Measurements from ENCODE around the gene ACY1. TPM values are rescaled to one million over a fixed set of nuclear protein-coding genes. Genes with fewer than 3 reads are reported as not detected.
"Not testable (repeated sequence)": the region's sequence is repeated elsewhere in the genome, so short reads cannot be mapped to it uniquely, and the experiment has no call there.

Gene ACY1
- total RNA-seq, 1 experiment from 2014 or later, result 46.4 TPM

DNA sequence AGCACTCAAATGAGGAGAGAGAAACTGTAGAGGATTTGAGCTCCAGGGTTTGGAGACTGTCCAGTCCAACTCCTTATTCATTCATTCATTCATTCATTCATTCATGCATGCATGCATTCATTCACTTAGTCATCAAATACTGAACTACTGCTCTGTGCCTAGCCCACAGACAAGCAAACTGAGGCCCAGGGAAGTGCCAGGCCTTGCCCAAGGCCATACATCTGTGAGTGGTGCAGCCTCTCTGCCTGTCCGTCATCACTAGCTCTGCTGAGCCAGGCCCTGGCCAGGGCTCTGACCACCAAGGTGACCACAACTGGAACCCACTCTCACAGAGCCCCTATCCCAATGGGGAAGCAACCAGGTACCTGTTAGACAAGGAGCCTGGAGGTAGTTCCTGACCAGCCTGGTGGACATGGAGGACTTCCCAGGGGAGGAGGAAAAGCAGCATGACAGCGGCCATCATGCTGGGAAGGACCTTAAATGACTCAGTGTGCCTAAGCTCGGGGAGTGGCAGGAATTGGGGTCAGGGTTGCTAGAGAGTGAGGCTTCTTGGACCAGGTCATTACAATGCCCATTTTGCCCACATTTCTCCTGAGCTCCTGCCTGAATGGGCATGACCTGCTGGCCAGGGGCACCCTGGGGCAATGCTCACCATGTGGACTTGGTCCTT is 39.9 kb downstream of the ACY1 start:
- Histone ChIP-seq H3K9me3 (no peaks in the 10 kb centered on the region), H3K4me3 (no peak overlapping the region), H3K27me3 (no peaks in the 10 kb centered on the region), H3K36me3 (no peaks in the 10 kb centered on the region)
- no peak for DNase-seq

DNA sequence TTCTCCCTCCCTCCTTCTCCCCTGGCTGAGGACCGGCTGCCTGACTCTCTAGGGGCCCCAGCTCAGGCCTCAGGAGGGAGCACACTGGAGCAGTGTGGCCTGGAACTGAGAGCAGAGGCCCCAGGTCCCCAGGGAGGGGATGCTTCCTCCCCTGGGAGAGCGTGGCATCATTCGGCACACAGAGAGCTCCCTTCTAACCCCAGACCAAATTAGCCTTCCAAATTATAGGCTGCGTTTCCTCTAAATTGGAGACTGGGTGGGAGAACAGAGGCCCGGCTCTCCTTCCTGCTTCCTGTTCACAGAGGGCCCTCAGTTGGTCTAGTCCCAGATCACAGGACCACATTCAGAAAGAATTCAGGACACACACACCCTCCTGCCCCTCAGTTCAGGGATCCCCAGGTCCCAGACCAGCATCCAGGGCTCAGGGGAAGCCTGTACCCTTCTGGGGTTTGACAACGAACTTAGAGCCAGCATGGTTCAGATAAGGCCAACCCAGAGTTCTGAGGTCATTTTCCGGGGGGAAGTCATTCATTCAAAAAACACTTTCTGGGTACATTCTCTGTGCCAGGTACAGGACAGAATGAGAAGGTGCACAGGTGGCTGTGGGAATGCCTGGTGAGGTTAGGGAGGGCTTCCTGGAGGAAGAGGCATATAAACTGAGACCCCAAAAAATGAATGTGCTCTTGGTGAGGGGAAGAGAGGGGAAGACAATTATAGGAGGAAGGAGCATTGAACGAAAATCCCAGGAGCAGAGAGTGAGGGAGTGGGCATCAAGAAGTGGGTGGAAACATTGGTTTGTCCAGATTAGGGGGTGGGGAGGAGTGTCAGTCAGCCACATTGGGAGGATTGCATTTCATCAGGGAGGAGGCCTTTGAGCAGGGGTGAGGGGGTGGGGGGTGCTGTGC is 40.8 kb downstream of the ACY1 start:
- no peaks in the 10 kb centered on the region for H3K27me3 ChIP-seq

DNA sequence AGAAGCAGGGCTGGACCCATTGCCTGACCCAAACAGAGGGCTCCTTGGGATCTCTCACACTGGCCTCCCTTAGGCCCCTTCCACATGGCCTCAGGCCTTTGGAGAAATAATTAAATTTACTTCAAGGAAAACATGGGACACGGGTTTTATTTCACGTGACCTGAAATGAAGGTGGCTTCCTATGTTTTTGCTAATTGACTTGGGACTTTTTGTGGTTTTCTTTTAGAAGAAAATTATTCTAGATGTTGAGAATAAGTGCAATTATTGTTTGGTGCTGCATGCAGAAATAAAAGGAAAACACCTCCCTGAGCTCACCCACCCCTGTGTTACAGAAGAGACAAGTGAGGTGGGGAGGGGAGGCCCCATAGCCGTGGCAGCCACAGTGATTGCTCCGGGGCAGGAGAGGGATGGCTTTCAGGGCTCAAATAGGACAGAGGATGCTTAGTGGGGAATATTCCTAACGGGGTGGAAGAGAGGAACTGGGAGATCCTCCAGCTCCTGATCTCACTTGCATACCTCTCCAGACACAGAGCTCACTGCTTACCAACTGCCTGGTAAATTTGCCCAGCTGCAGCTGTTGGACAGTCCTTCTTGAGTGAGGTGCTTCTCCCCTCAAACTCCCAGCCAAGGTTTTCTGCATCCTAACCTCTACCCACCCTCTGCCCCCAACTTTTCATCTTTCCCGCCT is 41.6 kb downstream of the ACY1 start:
- Histone ChIP-seq H3K36me3 (no peaks in the 10 kb centered on the region), H3K9me3 (no peaks in the 10 kb centered on the region), H3K27me3 (no peaks in the 10 kb centered on the region), H3K4me3 (no peak overlapping the region)
- DNase-seq, result no peak

More for the DNA sequence above, 40.8 kb downstream of the ACY1 start:
- Histone ChIP-seq H3K9me3 (no peaks in the 10 kb centered on the region), H3K36me3 (no peaks in the 10 kb centered on the region), H3K4me3 (no peak overlapping the region)
- no peak for DNase-seq

DNA sequence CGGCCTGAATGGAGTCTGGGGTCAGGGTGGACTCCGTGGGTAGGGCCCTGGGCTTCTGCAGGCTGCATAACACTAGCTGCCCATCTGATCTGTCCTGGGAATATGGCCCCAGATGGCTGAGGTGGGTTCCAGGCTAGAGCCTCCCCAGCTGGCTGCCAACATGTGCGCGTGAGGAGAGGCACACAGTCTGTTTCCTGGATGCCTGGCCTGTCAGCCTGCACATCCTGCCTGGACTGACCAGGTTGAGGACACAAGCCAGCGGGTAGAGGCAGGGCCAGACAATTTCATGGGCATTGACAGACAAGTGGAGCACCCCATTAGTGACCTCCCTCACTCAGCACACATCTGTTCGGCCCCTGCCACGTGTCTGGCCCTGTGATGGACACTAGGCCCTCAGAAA is 42.1 kb downstream of the ACY1 start:
- Histone ChIP-seq H3K36me3 (no peaks in the 10 kb centered on the region), H3K9me3 (no peaks in the 10 kb centered on the region), H3K4me3 (no peak overlapping the region), H3K27me3 (no peaks in the 10 kb centered on the region)
- DNase-seq, result no peak

DNA sequence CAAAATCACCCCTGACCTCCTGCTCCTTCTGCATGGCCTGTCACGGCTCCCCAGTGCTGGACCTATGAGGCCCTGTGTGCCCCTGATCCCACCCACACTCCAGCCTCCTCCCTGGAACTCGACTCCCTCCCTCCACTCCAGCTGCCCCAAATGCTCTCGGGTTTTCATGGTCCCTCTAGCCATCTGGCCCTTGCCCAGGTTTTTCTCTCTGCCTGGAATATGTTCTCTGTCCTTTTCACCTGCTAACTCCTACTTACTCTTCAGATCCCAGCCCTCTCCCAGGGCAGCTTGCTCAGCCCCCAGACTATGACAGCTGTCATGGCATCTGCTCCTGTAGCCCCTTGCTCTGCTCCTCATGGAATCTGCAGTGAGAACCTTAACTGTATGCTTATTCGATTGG is 42.7 kb downstream of the ACY1 start:
- no peak overlapping the region for H3K4me3 ChIP-seq
- no peak for DNase-seq
- no peaks in the 10 kb centered on the region for H3K27me3 ChIP-seq

DNA sequence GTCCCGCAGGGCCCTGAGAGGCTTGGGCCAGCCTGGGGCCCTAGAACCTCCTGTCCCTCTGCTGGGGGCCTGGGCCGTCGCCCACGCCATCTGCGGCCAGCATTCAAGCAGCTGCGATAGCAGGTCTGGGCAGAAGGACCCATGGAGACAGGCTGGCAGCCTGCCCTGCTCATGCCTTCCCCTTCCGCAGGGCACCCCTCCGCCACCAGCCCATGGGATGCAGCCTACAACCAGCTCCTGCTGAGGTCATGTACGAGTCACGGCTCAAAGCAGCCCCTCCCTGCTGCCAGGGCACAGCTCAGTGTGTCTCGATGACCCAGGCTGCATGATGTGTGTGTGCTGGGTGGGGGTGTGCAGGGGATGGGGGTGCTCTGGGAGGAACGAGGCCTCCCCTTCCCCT is 45.2 kb downstream of the ACY1 start:
- Histone ChIP-seq H3K4me3 (no peak overlapping the region), H3K36me3 (no peaks in the 10 kb centered on the region), H3K27me3 (no peaks in the 10 kb centered on the region), H3K9me3 (no peaks in the 10 kb centered on the region)
- DNase-seq, result no peak

More for the DNA sequence above, 42.7 kb downstream of the ACY1 start:
- no peaks in the 10 kb centered on the region for H3K9me3 ChIP-seq
- H3K36me3 ChIP-seq, result no peaks in the 10 kb centered on the region

DNA sequence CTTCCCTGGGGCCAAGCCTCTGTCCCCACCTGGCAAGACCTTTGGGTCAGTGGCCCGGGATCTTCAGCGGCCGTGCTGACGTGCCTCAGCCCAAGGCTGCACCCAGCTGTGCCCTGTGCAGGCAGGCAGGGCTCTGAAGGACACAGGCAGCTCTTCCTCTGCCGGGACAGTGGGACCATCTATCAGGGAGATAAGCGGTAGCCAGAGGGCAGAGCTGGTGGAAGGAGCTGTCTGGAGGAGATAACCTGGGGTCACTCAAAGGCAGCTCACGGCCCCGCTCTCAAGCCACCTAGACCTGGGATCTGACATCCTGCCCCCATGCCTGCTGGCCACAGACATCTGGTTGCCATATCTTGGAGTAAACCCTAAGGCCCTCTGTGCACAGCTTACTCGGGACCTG is 45.7 kb downstream of the ACY1 start:
- H3K36me3 ChIP-seq, result no peaks in the 10 kb centered on the region
- H3K4me3 ChIP-seq, result no peak overlapping the region
- H3K9me3 ChIP-seq, result no peaks in the 10 kb centered on the region
- no peak for DNase-seq
- no peaks in the 10 kb centered on the region for H3K27me3 ChIP-seq

DNA sequence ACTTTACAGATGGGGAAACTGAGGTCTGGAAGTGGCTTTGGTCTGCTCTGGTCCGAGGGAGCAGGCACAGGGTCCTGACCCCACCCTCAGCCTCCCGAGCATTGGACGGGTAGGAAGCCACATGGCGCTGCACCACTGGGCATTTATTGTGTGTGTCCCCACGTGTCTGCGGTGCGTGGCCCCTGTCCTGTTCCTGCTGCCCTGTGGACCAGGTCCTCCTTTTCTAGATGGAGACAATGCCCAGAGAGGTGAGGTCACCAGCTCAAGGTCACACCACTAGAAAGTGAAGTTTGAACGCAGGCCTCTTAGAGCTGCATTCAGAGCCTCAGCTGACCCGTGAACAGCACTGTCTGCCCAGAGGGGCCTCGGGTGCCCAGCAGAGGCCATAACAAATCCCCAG is 46.2 kb downstream of the ACY1 start:
- no peaks in the 10 kb centered on the region for H3K27me3 ChIP-seq
- H3K4me3 ChIP-seq, result no peak overlapping the region
- no peak for DNase-seq
- no peaks in the 10 kb centered on the region for H3K9me3 ChIP-seq
- H3K36me3 ChIP-seq, result no peaks in the 10 kb centered on the region

DNA sequence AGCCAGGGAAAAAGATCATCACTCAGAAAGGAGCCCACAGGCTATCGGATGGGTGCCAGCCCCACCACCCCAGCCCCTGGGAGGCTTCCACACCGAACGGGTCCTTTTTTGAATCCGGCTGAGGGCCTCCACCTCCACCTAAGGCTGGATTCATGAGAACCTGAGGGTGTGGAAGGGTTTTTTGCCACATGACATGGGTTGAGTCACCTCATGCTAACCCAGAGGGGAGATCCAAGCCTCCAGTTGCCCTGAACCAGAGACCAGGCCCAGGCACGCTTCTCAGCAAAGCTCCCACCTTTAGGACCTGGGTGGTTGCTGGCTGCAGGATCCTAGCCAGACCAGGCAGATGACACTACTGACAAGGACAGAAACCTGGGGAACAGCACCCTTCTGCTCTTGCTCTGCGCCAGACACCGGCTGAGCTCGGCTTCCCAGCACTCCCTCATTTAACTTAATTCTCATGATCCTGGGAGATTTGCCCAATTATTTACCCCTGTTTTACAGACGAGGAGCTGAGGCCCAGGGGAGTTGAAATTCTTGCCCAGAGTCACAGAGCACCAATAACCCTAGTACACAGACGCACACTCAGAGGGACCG is 47.5 kb downstream of the ACY1 start:
- Histone ChIP-seq H3K36me3 (no peaks in the 10 kb centered on the region), H3K27me3 (no peaks in the 10 kb centered on the region), H3K4me3 (no peak overlapping the region), H3K9me3 (no peaks in the 10 kb centered on the region)
- DNase-seq, result no peak

DNA sequence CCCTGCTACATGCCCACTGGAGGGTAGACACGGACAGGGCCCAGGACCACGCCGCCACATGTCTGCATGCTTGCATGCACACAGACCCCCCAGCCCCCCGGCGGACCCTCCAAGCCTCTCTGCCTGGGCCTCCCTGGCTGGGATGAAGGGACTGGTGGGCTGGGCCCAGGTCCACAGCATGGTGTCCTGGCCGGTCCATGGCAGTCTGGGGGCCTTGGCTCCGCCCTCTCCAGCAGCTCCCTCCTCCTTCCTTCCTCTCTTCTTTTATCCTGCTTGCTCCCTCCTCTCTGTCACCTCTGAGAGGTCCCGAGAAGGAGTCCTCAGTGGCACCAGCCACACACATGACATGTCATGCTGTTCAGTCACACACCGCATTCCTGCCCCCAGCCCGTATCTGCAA is 48.6 kb downstream of the ACY1 start:
- Histone ChIP-seq H3K9me3 (no peaks in the 10 kb centered on the region), H3K36me3 (no peaks in the 10 kb centered on the region), H3K27me3 (no peaks in the 10 kb centered on the region), H3K4me3 (no peak overlapping the region)
- DNase-seq, result no peak

DNA sequence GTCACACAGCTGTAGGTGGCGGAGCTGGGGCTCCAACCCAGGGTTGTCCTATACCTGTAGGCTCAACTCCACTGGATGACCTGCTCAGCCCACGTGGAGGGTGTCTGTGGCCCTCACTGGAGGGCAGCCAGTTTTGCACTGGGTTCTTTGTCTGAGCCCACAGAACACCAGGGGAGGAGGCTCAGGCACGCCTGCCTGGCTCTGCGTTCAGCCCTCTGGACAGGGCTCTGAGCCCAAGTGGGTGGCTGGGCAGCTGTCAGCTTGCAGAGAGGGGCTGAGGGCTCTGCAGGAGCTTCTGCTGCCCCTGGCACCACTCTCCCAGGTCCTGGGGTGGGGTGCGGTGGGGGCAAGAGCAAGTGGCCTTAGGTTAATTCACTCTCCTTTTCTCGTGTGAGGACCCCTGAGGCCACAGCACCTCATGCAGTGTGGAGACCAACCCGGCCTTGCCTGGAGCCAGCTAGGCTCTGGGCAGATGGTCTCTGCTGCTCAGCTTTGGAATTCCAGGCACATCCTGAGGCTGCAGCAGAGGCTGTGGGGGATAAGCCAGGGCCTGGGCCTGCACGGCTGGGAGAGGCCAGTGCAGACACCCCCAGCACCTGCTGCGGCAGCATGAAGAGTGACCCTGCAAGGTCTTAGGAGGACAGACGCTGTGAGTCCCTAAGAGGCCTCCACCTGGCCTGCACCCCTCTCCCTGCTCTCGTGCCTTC is 49.5 kb downstream of the ACY1 start:
- DNase-seq, result no peak
- no peak overlapping the region for H3K4me3 ChIP-seq
- no peaks in the 10 kb centered on the region for H3K9me3 ChIP-seq
- no peaks in the 10 kb centered on the region for H3K27me3 ChIP-seq
- H3K36me3 ChIP-seq, result no peaks in the 10 kb centered on the region

DNA sequence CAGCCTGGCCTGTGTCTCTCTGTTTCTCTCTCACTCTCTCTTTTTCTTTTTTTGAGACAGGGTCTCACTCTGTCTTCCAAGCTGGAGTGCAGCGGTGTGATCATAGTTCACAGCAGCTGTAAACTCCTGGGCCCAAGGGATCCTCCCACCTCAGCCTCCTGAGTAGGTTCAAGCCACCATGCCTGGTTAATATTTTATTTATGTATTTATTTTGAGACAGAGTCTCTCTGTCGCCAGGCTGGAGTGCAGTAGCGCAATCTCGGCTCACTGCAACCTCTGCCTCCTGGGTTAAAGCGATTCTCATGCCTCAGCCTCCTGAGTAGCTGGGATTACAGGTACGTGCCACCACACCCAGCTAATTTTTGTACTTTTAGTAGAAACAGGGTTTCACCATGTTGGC is 50.4 kb downstream of the ACY1 start:
- DNase-seq, result not testable (repeated sequence)

DNA sequence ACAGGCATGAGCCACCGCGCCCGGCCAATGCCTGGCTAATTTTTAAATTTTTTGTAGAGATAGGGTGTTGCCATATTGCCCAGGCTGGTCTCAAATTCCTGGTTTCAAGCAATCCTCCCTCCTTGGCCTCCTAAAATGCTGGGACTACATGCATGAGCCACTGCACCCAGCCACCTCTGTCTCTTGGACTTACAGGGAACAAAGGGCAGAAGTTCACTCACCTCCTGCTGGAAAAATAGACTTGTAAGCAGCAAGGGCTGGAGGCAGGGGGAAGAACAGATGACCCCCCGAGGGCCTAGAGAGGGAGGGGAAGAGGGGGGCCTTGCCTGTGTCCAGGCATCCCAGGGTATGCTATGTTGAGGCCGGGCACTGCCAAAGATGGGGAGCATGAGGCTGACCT is 50.9 kb downstream of the ACY1 start:
- no peak overlapping the region for H3K4me3 ChIP-seq
- no peaks in the 10 kb centered on the region for H3K27me3 ChIP-seq
- DNase-seq, result no peak
- H3K36me3 ChIP-seq, result no peaks in the 10 kb centered on the region
- H3K9me3 ChIP-seq, result no peaks in the 10 kb centered on the region

More for the DNA sequence above, 50.4 kb downstream of the ACY1 start:
- not testable (repeated sequence) for H3K27me3 ChIP-seq, H3K9me3 ChIP-seq, H3K4me3 ChIP-seq, H3K36me3 ChIP-seq

DNA sequence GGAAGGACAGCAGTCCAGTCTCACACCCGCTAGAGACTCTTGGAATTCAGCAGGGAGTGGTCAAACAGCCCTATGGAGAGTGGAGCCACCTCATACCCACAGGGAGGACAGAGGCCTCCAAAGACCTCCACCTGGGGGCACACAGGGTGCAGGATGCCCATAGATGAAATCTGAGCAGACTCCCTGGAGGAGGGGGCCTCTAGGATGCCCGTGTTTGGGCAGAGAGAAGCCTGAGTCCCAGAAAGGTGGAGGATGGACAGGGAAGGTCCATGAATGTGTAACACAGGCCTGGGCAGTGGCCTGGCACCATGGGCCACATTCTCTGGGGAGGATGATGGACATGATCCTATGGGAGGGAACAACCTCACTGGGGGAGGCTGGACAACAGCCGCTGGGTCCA is 51.3 kb downstream of the ACY1 start:
- DNase-seq, result no peak
- Histone ChIP-seq H3K36me3 (no peaks in the 10 kb centered on the region), H3K4me3 (no peak overlapping the region), H3K9me3 (no peaks in the 10 kb centered on the region), H3K27me3 (no peaks in the 10 kb centered on the region)

DNA sequence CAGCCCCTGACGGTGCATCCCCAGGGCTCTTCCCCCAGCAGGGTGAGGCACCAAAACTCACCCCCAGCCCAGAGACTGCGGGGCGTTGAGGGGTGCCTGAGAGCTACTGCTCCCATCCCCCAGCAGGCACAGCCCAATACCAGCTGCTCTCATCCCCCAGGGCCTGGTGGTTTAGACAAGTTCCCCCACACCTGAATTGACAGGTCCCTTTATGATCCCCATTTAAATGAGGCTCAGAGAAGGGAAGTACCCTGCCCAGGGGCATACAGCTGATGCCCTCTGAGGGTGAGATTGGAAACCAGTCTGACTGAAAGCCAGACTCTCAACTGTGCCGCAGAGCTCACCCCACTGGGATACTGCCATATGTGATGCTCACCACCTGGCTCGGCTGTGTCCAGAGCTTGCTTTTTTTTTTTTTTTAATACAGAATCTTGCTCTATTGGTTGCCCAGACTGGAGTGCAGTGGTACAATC is 52.9 kb downstream of the ACY1 start:
- H3K27me3 ChIP-seq, result no peaks in the 10 kb centered on the region
- H3K4me3 ChIP-seq, result no peak overlapping the region
- H3K9me3 ChIP-seq, result no peaks in the 10 kb centered on the region
- no peaks in the 10 kb centered on the region for H3K36me3 ChIP-seq
- DNase-seq, result no peak

DNA sequence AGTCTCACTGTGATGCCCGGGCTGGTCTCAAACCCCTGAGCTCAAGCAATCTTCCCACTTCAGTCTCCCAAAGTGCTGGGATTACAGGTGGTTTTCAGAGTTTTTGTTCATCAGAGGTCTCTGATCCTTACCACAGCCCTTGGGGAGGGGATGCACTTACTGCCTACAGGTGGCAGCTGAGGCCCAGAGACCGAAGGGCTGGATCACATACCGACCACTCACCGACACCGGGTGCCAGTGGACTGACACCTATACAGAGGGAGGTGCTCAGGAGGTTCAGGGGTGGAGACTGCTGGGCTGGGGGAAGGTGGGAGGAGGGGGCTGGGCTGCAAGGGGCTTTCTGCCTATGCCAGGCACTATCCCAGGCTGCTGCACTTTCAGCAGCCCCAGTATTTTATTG is 53.5 kb downstream of the ACY1 start:
- DNase-seq, result no peak
- H3K36me3 ChIP-seq, result no peaks in the 10 kb centered on the region
- no peaks in the 10 kb centered on the region for H3K27me3 ChIP-seq
- no peaks in the 10 kb centered on the region for H3K9me3 ChIP-seq
- H3K4me3 ChIP-seq, result no peak overlapping the region
